Sigmoid colon (tissue), 4 donors: ENCODE data around the gene FTCD.

Source experiments
- EP300 ChIP-seq, 4 donors: sonication (generic); formaldehyde crosslinking; IDR thresholded peaks; one replicate each; pipeline ENCODE4 v1.6.1; 2017; ENCODE audit warnings: antibody characterized with exemption in 4 of 4
- POLR2A ChIP-seq, 2 donors: fragments of 450-650 bp; IDR thresholded peaks; one replicate each; pipeline ENCODE4 v1.6.1; 2016; ENCODE audit warnings: antibody characterized with exemption in 2 of 2, mild to moderate bottlenecking in 2 of 2, moderate library complexity in 2 of 2
- TF ChIP-seq, protein P1 (sequence below), 4 experiments: fragments of 450-650 bp in 3 of 4; fragments of 200-600 bp in 1 of 4; IDR thresholded peaks; one replicate each; pipeline ENCODE4 v1.5.1; 2016 to 2019; ENCODE audit warnings: antibody characterized with exemption in 4 of 4, mild to moderate bottlenecking in 3 of 4, moderate library complexity in 2 of 4

DNA sequence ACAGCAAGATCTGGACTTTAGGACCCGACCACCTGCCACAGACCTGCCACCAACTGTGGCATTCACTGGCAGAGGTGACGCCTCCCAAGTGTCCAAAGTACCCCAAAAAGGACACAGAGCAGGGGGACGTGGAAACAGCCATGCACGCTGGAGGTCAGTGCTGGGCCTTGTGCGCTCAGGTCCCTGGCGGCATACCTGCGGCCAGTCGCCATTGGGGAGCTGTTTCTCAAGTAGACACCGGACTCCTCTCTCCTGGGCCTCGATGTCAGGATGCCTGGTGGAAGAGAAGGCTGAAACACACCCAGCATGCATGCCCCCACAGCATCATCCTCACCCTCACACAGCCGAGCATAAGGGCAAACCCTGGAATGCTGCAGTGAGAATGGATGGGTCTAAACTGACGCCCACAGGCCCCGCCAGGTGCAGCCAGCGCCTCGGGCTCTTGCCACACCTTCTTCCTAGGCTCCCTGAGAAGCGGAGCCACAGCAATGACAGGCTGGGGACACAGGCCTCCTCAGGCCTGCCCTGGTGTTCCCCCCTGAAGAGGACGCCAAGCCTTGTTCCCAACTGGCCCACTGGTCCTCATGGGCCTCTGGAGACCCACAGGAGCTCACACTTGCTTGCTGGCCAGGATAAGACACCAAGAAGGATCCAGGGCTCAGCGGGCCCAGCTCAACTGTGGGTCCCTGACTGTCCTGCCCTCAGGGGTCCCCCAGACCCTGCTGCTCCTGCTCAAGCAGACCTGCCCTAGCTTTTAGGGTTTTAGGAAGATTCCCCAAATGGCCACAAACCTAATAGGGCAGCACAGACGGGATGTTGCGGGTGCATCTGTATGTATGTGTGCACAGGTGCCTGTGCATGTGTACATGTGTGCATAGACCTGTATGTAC, 36.6 kb upstream of the FTCD start:
- TF ChIP-seq, protein P1, sequence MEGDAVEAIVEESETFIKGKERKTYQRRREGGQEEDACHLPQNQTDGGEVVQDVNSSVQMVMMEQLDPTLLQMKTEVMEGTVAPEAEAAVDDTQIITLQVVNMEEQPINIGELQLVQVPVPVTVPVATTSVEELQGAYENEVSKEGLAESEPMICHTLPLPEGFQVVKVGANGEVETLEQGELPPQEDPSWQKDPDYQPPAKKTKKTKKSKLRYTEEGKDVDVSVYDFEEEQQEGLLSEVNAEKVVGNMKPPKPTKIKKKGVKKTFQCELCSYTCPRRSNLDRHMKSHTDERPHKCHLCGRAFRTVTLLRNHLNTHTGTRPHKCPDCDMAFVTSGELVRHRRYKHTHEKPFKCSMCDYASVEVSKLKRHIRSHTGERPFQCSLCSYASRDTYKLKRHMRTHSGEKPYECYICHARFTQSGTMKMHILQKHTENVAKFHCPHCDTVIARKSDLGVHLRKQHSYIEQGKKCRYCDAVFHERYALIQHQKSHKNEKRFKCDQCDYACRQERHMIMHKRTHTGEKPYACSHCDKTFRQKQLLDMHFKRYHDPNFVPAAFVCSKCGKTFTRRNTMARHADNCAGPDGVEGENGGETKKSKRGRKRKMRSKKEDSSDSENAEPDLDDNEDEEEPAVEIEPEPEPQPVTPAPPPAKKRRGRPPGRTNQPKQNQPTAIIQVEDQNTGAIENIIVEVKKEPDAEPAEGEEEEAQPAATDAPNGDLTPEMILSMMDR (IDR thresholded peaks at IDR 0.05) = no peak
- TF ChIP-seq EP300 (IDR thresholded peaks at IDR 0.05) (no peak), POLR2A (IDR thresholded peaks at IDR 0.05) (no peak)
